WTC11 (cell line): ENCODE results near the gene MYO9A. TPM values are rescaled to one million over a fixed set of nuclear protein-coding genes. Genes with fewer than 3 reads are reported as not detected.

Experiments used
- ATAC-seq: fragments of 200-7000 bp; cut with Tn5 transposase; 2 replicates; pipeline ENCODE4 v1.10.0; 2021; ENCODE audit warnings: mild to moderate bottlenecking, moderate library complexity
- CTCF ChIA-PET: fragments of 300-600 bp; sonication (Branson Sonifier 250); formaldehyde crosslinking; loops from one replicate; lab custom pipeline; 2021; ENCODE audit warnings: antibody characterized with exemption; lab: Charles Lee
- POLR2A ChIA-PET: fragments of 350-600 bp; sonication (Branson Sonifier 250); formaldehyde crosslinking; loops from one replicate; lab custom pipeline; 2021; ENCODE audit warnings: antibody characterized with exemption; lab: Charles Lee
- DNase-seq: peaks from one replicate; pipeline ENCODE4 v3.0.0; 2021; ENCODE audit warnings: low spot score
- H3K27ac Mint-ChIP-seq: 2 replicates; pipeline ENCODE4 v1.8.0; 2021; ENCODE audit warnings: mixed read lengths
- H3K27me3 Mint-ChIP-seq: 2 replicates; pipeline ENCODE4 v1.8.0; 2021; ENCODE audit warnings: low read depth, mild to moderate bottlenecking, moderate library complexity, mixed read lengths
- H3K36me3 Mint-ChIP-seq: 2 replicates; pipeline ENCODE4 v1.8.0; 2021; ENCODE audit warnings: mixed read lengths
- H3K4me1 Mint-ChIP-seq: 2 replicates; pipeline ENCODE4 v1.8.0; 2022; ENCODE audit warnings: mixed read lengths
- H3K4me3 Mint-ChIP-seq: 2 replicates; pipeline ENCODE4 v1.8.0; 2021; ENCODE audit warnings: mild to moderate bottlenecking, moderate library complexity, mixed read lengths
- H3K9me3 Mint-ChIP-seq: 2 replicates; pipeline ENCODE4 v1.8.0; 2021; ENCODE audit warnings: mixed read lengths
- FOXJ3 ChIP-seq: sonication (generic); formaldehyde crosslinking; IDR thresholded peaks from 2 replicates; pipeline ENCODE4 v1.9.0; 2021; ENCODE audit warnings: missing genetic modification reagents, mild to moderate bottlenecking, borderline replicate concordance
- FOXK1 ChIP-seq: sonication (generic); formaldehyde crosslinking; IDR thresholded peaks from 2 replicates; pipeline ENCODE4 v1.8.0; 2022; ENCODE audit warnings: mild to moderate bottlenecking, moderate library complexity, missing genetic modification reagents
- GRHL2 ChIP-seq: fragments of 250-450 bp; sonication (Bioruptor Pico); IDR thresholded peaks from 2 replicates; pipeline ENCODE4 v1.8.0; 2022; ENCODE audit warnings: mild to moderate bottlenecking, moderate library complexity; ENCODE audit not compliant: insufficient replicate concordance, severe bottlenecking
- JUN ChIP-seq: sonication (generic); formaldehyde crosslinking; IDR thresholded peaks from 2 replicates; pipeline ENCODE4 v1.8.0; 2023; ENCODE audit warnings: mild to moderate bottlenecking, missing genetic modification reagents
- KAT7 ChIP-seq: sonication (generic); formaldehyde crosslinking; IDR thresholded peaks from 2 replicates; pipeline ENCODE4 v1.8.1; 2023; ENCODE audit warnings: missing genetic modification reagents, mild to moderate bottlenecking, borderline replicate concordance
- RORB ChIP-seq: fragments of 250-450 bp; sonication (Bioruptor Pico); IDR thresholded peaks from 2 replicates; pipeline ENCODE4 v1.9.0; 2021; ENCODE audit warnings: mild to moderate bottlenecking
- SMAD4 ChIP-seq: sonication (generic); formaldehyde crosslinking; IDR thresholded peaks from 2 replicates; pipeline ENCODE4 v1.8.0; 2022; ENCODE audit warnings: mild to moderate bottlenecking, missing genetic modification reagents
- SP1 ChIP-seq: sonication (generic); formaldehyde crosslinking; conservative IDR thresholded peaks from 2 replicates; pipeline ENCODE4 v1.8.1; 2022; ENCODE audit warnings: missing genetic modification reagents
- TEAD1 ChIP-seq: sonication (generic); formaldehyde crosslinking; IDR thresholded peaks from 2 replicates; pipeline ENCODE4 v1.8.0; 2022; ENCODE audit warnings: mild to moderate bottlenecking, missing genetic modification reagents
- total RNA-seq: library from RNA; stranded (reverse); gene quantifications from 3 replicates; pipeline ENCODE4 v1.2.3, GENCODE V29; 2021
- TF ChIP-seq, protein P1 (sequence below): sonication (generic); formaldehyde crosslinking; IDR thresholded peaks from 2 replicates; pipeline ENCODE4 v1.8.0; 2022; ENCODE audit warnings: mild to moderate bottlenecking, missing genetic modification reagents
- TF ChIP-seq, protein P2 (sequence below): sonication (generic); formaldehyde crosslinking; IDR thresholded peaks from 2 replicates; pipeline ENCODE4 v1.8.0; 2022; ENCODE audit warnings: mild to moderate bottlenecking, missing genetic modification reagents
- TF ChIP-seq, protein P3 (sequence below): sonication (generic); formaldehyde crosslinking; IDR thresholded peaks from 2 replicates; pipeline ENCODE4 v1.8.0; 2023; ENCODE audit warnings: missing genetic modification reagents
- TF ChIP-seq, protein P4 (sequence below): sonication (generic); formaldehyde crosslinking; IDR thresholded peaks from 2 replicates; pipeline ENCODE4 v1.8.1; 2023; ENCODE audit warnings: mild to moderate bottlenecking, moderate library complexity, missing genetic modification reagents
- TF ChIP-seq, protein P5 (sequence below): sonication (generic); formaldehyde crosslinking; IDR thresholded peaks from 2 replicates; pipeline ENCODE4 v1.8.1; 2022; ENCODE audit warnings: low read depth, missing genetic modification reagents, borderline replicate concordance
- TF ChIP-seq, protein P6 (sequence below): sonication (generic); formaldehyde crosslinking; IDR thresholded peaks from 2 replicates; pipeline ENCODE4 v1.8.1; 2023; ENCODE audit warnings: mild to moderate bottlenecking, missing genetic modification reagents, borderline replicate concordance

Gene MYO9A
- total RNA-seq, 1 experiment from 2014 or later, result 23.5 TPM

DNA sequence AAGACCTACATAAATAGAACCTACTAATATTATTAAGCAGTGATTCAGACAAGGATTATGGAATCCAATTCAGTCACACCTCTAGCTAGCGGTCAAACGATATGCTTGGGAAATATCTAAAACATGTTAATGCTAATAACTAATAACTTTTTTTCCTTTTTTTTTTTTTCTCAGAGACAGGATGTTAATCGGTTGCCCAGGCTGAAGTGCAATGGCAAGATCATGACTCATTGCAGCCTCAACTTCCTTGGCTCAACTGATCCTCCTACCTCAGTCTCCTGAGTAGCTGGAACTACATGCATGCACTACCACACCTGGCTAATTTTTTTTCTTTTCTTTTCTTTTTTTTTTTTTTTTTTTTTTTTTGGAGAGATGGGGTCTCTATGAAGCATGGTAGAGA is 183.5 kb downstream of the MYO9A start:
- Mint-ChIP-seq H3K4me1 (no peaks in the 10 kb centered on the region), H3K27ac (no peak overlapping the region), H3K4me3 (no peak overlapping the region), H3K9me3 (peaks cover 19% of the 10 kb centered on the region), H3K36me3 (peaks cover 19% of the 10 kb centered on the region), H3K27me3 (no peaks in the 10 kb centered on the region)
- no peak for TF ChIP-seq FOXK1 (CRISPR knock-in tag)
- TF ChIP-seq GRHL2 (CRISPR knock-in tag), result no peak
- no peak for TF ChIP-seq KAT7 (CRISPR knock-in tag)
- no peak for TF ChIP-seq FOXJ3 (CRISPR knock-in tag)
- TF ChIP-seq, protein P1, sequence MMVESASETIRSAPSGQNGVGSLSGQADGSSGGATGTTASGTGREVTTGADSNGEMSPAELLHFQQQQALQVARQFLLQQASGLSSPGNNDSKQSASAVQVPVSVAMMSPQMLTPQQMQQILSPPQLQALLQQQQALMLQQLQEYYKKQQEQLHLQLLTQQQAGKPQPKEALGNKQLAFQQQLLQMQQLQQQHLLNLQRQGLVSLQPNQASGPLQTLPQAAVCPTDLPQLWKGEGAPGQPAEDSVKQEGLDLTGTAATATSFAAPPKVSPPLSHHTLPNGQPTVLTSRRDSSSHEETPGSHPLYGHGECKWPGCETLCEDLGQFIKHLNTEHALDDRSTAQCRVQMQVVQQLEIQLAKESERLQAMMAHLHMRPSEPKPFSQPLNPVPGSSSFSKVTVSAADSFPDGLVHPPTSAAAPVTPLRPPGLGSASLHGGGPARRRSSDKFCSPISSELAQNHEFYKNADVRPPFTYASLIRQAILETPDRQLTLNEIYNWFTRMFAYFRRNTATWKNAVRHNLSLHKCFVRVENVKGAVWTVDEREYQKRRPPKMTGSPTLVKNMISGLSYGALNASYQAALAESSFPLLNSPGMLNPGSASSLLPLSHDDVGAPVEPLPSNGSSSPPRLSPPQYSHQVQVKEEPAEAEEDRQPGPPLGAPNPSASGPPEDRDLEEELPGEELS (CRISPR knock-in tag), result no peak
- no peak for TF ChIP-seq SP1
- no peak for TF ChIP-seq SMAD4 (CRISPR knock-in tag)
- TF ChIP-seq, protein P2, sequence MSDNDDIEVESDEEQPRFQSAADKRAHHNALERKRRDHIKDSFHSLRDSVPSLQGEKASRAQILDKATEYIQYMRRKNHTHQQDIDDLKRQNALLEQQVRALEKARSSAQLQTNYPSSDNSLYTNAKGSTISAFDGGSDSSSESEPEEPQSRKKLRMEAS (CRISPR knock-in tag), result no peak
- TF ChIP-seq RORB (CRISPR knock-in tag), result no peak
- TF ChIP-seq, protein P3, sequence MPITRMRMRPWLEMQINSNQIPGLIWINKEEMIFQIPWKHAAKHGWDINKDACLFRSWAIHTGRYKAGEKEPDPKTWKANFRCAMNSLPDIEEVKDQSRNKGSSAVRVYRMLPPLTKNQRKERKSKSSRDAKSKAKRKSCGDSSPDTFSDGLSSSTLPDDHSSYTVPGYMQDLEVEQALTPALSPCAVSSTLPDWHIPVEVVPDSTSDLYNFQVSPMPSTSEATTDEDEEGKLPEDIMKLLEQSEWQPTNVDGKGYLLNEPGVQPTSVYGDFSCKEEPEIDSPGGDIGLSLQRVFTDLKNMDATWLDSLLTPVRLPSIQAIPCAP (CRISPR knock-in tag), result no peak
- TF ChIP-seq, protein P4, sequence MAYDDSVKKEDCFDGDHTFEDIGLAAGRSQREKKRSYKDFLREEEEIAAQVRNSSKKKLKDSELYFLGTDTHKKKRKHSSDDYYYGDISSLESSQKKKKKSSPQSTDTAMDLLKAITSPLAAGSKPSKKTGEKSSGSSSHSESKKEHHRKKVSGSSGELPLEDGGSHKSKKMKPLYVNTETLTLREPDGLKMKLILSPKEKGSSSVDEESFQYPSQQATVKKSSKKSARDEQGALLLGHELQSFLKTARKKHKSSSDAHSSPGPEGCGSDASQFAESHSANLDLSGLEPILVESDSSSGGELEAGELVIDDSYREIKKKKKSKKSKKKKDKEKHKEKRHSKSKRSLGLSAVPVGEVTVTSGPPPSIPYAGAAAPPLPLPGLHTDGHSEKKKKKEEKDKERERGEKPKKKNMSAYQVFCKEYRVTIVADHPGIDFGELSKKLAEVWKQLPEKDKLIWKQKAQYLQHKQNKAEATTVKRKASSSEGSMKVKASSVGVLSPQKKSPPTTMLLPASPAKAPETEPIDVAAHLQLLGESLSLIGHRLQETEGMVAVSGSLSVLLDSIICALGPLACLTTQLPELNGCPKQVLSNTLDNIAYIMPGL (CRISPR knock-in tag), result no peak
- TF ChIP-seq, protein P5, sequence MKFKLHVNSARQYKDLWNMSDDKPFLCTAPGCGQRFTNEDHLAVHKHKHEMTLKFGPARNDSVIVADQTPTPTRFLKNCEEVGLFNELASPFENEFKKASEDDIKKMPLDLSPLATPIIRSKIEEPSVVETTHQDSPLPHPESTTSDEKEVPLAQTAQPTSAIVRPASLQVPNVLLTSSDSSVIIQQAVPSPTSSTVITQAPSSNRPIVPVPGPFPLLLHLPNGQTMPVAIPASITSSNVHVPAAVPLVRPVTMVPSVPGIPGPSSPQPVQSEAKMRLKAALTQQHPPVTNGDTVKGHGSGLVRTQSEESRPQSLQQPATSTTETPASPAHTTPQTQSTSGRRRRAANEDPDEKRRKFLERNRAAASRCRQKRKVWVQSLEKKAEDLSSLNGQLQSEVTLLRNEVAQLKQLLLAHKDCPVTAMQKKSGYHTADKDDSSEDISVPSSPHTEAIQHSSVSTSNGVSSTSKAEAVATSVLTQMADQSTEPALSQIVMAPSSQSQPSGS (CRISPR knock-in tag), result no peak
- TF ChIP-seq, protein P6, sequence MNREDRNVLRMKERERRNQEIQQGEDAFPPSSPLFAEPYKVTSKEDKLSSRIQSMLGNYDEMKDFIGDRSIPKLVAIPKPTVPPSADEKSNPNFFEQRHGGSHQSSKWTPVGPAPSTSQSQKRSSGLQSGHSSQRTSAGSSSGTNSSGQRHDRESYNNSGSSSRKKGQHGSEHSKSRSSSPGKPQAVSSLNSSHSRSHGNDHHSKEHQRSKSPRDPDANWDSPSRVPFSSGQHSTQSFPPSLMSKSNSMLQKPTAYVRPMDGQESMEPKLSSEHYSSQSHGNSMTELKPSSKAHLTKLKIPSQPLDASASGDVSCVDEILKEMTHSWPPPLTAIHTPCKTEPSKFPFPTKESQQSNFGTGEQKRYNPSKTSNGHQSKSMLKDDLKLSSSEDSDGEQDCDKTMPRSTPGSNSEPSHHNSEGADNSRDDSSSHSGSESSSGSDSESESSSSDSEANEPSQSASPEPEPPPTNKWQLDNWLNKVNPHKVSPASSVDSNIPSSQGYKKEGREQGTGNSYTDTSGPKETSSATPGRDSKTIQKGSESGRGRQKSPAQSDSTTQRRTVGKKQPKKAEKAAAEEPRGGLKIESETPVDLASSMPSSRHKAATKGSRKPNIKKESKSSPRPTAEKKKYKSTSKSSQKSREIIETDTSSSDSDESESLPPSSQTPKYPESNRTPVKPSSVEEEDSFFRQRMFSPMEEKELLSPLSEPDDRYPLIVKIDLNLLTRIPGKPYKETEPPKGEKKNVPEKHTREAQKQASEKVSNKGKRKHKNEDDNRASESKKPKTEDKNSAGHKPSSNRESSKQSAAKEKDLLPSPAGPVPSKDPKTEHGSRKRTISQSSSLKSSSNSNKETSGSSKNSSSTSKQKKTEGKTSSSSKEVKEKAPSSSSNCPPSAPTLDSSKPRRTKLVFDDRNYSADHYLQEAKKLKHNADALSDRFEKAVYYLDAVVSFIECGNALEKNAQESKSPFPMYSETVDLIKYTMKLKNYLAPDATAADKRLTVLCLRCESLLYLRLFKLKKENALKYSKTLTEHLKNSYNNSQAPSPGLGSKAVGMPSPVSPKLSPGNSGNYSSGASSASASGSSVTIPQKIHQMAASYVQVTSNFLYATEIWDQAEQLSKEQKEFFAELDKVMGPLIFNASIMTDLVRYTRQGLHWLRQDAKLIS (CRISPR knock-in tag), result no peak
- TF ChIP-seq TEAD1 (CRISPR knock-in tag), result no peak
- ATAC-seq, result no peak
- CTCF ChIA-PET, result interaction anchor here (0.7 kb wide), 1 partner anchor 14 kb away, joined by 3 read pairs; no protein-coding TSS in a partner anchor
- POLR2A ChIA-PET, result no interaction called here
- DNase-seq, result no peak

DNA sequence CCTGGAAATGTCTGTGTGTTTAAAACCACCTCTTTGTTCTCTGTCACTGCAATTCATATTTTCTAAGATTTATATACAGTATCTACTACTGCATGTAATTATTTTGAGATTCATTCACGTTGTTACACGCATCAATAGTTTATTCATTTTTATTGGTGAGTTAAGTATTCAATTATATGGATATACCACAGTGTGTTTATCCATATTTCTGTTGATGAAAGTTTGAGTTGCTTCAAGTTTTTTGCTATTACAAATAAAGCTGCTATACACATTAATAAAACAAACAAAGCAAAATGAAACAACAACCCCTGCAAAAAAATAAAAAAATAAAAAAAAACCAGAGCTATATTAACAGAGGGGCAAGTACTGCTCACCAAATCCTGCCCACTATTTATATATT is 185.3 kb downstream of the MYO9A start:
- no peaks in the 10 kb centered on the region for H3K4me1 Mint-ChIP-seq
- no peaks in the 10 kb centered on the region for H3K27me3 Mint-ChIP-seq
- no peak overlapping the region for H3K27ac Mint-ChIP-seq
- ATAC-seq (no peak), DNase-seq (no peak)
- H3K36me3 Mint-ChIP-seq, result peaks cover 19% of the 10 kb centered on the region
- CTCF ChIA-PET, result no interaction called here
- H3K9me3 Mint-ChIP-seq, result peaks cover 19% of the 10 kb centered on the region
- no peak overlapping the region for H3K4me3 Mint-ChIP-seq
- TF ChIP-seq JUN (CRISPR knock-in tag), result no peak
- TF ChIP-seq RORB (CRISPR knock-in tag), result no peak
- TF ChIP-seq, all 79 proteins: peak for 0
- POLR2A ChIA-PET, result no interaction called here
